Measurements from ENCODE around the gene ODC1. TPM values are rescaled to one million over a fixed set of nuclear protein-coding genes. Genes with fewer than 3 reads are reported as not detected.

Gene ODC1
- total and polyA plus RNA-seq, 2 experiments from 2014 or later, result 23.3 to 70.3 TPM

GRCh38 chr2:10469301-10469700 is 21.2 kb upstream of the ODC1 start:
- no peaks in the 10 kb centered on the region for H3K9me2 ChIP-seq (ENCODE audit: insufficient read depth)
- no peak for ATAC-seq
- no peaks in the 10 kb centered on the region for H3K27me3 ChIP-seq (ENCODE audit: insufficient read depth)
- H3F3A ChIP-seq (replicated peaks; ENCODE audit: low read depth), result no peaks in the 10 kb centered on the region
- Mint-ChIP-seq H3K4me1 (no peaks in the 10 kb centered on the region), H3K36me3 (ENCODE audit: low read depth) (no peaks in the 10 kb centered on the region), H3K4me3 (no peak overlapping the region), H3K27me3 (ENCODE audit: insufficient read depth, low read depth, poor library complexity) (peaks cover 3% of the 10 kb centered on the region), H3K9me3 (no peaks in the 10 kb centered on the region), H3K27ac (no peak overlapping the region)
- H3K4me2 ChIP-seq, result no peak overlapping the region
- no peaks in the 10 kb centered on the region for H3K4me1 ChIP-seq (ENCODE audit: insufficient read depth)
- H3K4me3 ChIP-seq, result no peak overlapping the region
- DNase-seq (ENCODE audit: low spot score), result no peak
- no peak for TF ChIP-seq CTCF (conservative IDR thresholded peaks at IDR 0.05; ENCODE audit: low read depth in 2 of 2)
- no peak for TF ChIP-seq POLR2AphosphoS5 (IDR thresholded peaks at IDR 0.05; ENCODE audit: low read depth)
- no peak for TF ChIP-seq ZNF114 (CRISPR knock-in tag; IDR thresholded peaks at IDR 0.05)
- TF ChIP-seq EZH2 (IDR thresholded peaks at IDR 0.05; ENCODE audit: low read depth, unreplicated experiment), result no peak
- no peak for TF ChIP-seq ETS1 (IDR thresholded peaks at IDR 0.05)
- no peak for TF ChIP-seq CREB1 (CRISPR knock-in tag; IDR thresholded peaks at IDR 0.05; ENCODE audit: low read depth)
- TF ChIP-seq EZH2phosphoT487 (IDR thresholded peaks at IDR 0.05; ENCODE audit: unreplicated experiment), result no peak
- no peak for TF ChIP-seq ZNF331 (CRISPR knock-in tag; IDR thresholded peaks at IDR 0.05; ENCODE audit: low read depth)
- no peak for TF ChIP-seq STAT1 (IDR thresholded peaks at IDR 0.05; ENCODE audit: unreplicated experiment)
- TF ChIP-seq NANOG (IDR thresholded peaks at IDR 0.05; ENCODE audit: borderline replicate concordance), result no peak
- TF ChIP-seq REST (IDR thresholded peaks at IDR 0.05; ENCODE audit: unreplicated experiment), result no peak
- no peak for TF ChIP-seq JUNB (IDR thresholded peaks at IDR 0.05; ENCODE audit: unreplicated experiment)
- TF ChIP-seq ZNF462 (CRISPR knock-in tag; IDR thresholded peaks at IDR 0.05), result no peak
- H3K27ac ChIP-seq (ENCODE audit: low read depth), result no peak overlapping the region
- H4K20me1 ChIP-seq (replicated peaks; ENCODE audit: insufficient read depth), result no peaks in the 10 kb centered on the region
- H3K36me3 ChIP-seq (ENCODE audit: insufficient read depth), result no peaks in the 10 kb centered on the region
- no peak overlapping the region for H2AFZ ChIP-seq
- no peaks in the 10 kb centered on the region for H3K79me2 ChIP-seq (replicated peaks; ENCODE audit: insufficient read depth)
